Pancreas (tissue), 10 donors: ENCODE results near the gene AZIN2. TPM values are rescaled to one million over a fixed set of nuclear protein-coding genes. Genes with fewer than 3 reads are reported as not detected.

Source experiments
- ATAC-seq, 4 donors: fragments of 200-7000 bp; cut with Tn5 transposase; one replicate each; pipeline versions ENCODE4 v1.8.0 to v1.9.1; 2020; ENCODE audit warnings: mild to moderate bottlenecking in 4 of 4, moderate library complexity in 4 of 4
- DNase-seq, 6 donors: peaks; one replicate each; pipeline ENCODE4 v3.0.0-alpha.2; 2020
- FAIRE-seq: peaks from 2 replicates; lab custom pipeline; 2012; peaks lifted over from hg19 to GRCh38; lab: Jason Lieb, UNC
- H3K27ac ChIP-seq, 4 donors: fragments of 200-600 bp; sonication (generic); 1 replicate in 3 of 4; 2 replicates in 1 of 4; pipeline versions ENCODE4 v1.5.0 to v1.8.0; 2020
- H3K27me3 ChIP-seq, 4 donors: fragments of 200-600 bp; one replicate each; pipeline ENCODE4 v1.8.0; 2021
- H3K36me3 ChIP-seq, 3 donors: fragments of 200-600 bp; sonication (generic) in 1 of 3; one replicate each; pipeline versions ENCODE4 v1.5.0 to v1.8.0; 2020 to 2021
- H3K4me1 ChIP-seq, 3 donors: fragments of 200-600 bp; one replicate each; pipeline ENCODE4 v1.8.0; 2021
- H3K4me3 ChIP-seq, 4 donors: fragments of 200-600 bp; sonication (generic) in 2 of 4; one replicate each; pipeline versions ENCODE4 v1.5.0 to v1.8.0; 2020 to 2021
- H3K9me3 ChIP-seq, 4 donors: fragments of 200-600 bp; one replicate each; pipeline ENCODE4 v1.8.0; 2021
- CTCF ChIP-seq, 4 donors: fragments of 200-600 bp; sonication (generic) in 3 of 4; IDR thresholded peaks; one replicate each; pipeline versions ENCODE4 v1.5.0 to v1.8.0; 2021; ENCODE audit warnings: antibody characterized with exemption in 4 of 4
- WGBS, 2 donors: extraction: QIAGEN DNeasy Blood & Tissue Kit; methylation state at CpG; one replicate each; pipeline ENCODE4 v1.1.7; 2013; 5-methylcytosine and 5-hydroxymethylcytosine counted together
- intact Hi-C, 3 donors: fragments of 100-400 bp; cut with DNase I; formaldehyde crosslinking; loops; one replicate each; pipeline versions ENCODE4 v1.11.1 to v1.14.2; 2022
- polyA plus RNA-seq, 2 donors: library from polyadenylated mRNA; stranded (reverse); fragments of 200-250 nt; gene quantifications; one replicate each; pipeline ENCODE4 v1.2.3, GENCODE V29; 2013
- total RNA-seq, 6 donors: library from RNA; stranded (reverse); fragmentation: NEBNext Ultra II Directional in 4 of 6; extraction: Animal tissue kit (Norgen Biotek cat#: 25700) in 4 of 6; gene quantifications; one replicate each; pipeline versions ENCODE4 v1.2.1 to v1.2.4, GENCODE V29; 2021 to 2023
- donor health status: healthy with polysubstance abuse.
- donor health status: DM: no; HTN: no; CAD: no; lungs with moderate emphysema.
- donor health status: DM: no; HTN: no; CAD: no.
- donor health status: control.
- donor health status: control.
- donor health status: Bipolar disorder and iron deficiency.
- donor health status: DM: yes; HTN: yes; CAD: no.
- donor health status: DM: no; HTN: no; CAD: no.
- donor health status: DM: no; HTN: no; CAD: no.
- donor health status: DM: yes; HTN: yes; CAD: no.

Gene AZIN2
- total and polyA plus RNA-seq, 8 donors = 1.2 to 5.0 (median 2.4) TPM

- Histone ChIP-seq H3K27ac (no peak overlapping the region), H3K36me3 (no peaks in the 10 kb centered on the region), H3K9me3 (no peaks in the 10 kb centered on the region), H3K4me3 (no peak overlapping the region), H3K27me3 (no peaks in the 10 kb centered on the region), H3K4me1 (no peaks in the 10 kb centered on the region)
- no peak for TF ChIP-seq CTCF (IDR thresholded peaks at IDR 0.05)
- FAIRE-seq (no peak), DNase-seq (no peak), ATAC-seq (no peak)
- WGBS, 2 donors = 81 to 82% methylated on average over 13 of the region's 13 CpGs
- intact Hi-C loops = no loop called here
These were observed 36.6 kb downstream of the AZIN2 start for GRCh38 chr1:33117440-33118085.

- DNase-seq (no peak), FAIRE-seq (no peak), ATAC-seq (no peak)
- no peaks in the 10 kb centered on the region for H3K9me3 ChIP-seq
- WGBS, 2 donors = 65 to 71% methylated on average over 4 of the region's 4 CpGs
- H3K27me3 ChIP-seq = no peaks in the 10 kb centered on the region
- no peaks in the 10 kb centered on the region for H3K4me1 ChIP-seq
- H3K4me3 ChIP-seq = no peak overlapping the region
- no peak overlapping the region for H3K27ac ChIP-seq
- no peaks in the 10 kb centered on the region for H3K36me3 ChIP-seq
- TF ChIP-seq CTCF (IDR thresholded peaks at IDR 0.05) = no peak
- intact Hi-C loops = no loop called here
These were observed 37.3 kb downstream of the AZIN2 start for GRCh38 chr1:33118274-33118673.

GRCh38 chr1:33119050-33119449, 38.1 kb downstream of the AZIN2 start:
- DNase-seq = no peak
- no peak for ATAC-seq
- H3K27me3 ChIP-seq = no peaks in the 10 kb centered on the region
- no peak overlapping the region for H3K27ac ChIP-seq
- H3K4me1 ChIP-seq = no peaks in the 10 kb centered on the region
- no peak for TF ChIP-seq CTCF (IDR thresholded peaks at IDR 0.05)
- no peaks in the 10 kb centered on the region for H3K9me3 ChIP-seq
- FAIRE-seq = no peak
- no peaks in the 10 kb centered on the region for H3K36me3 ChIP-seq
- 59 to 73% methylated on average over 2 of the region's 2 CpGs for WGBS, 2 donors
- intact Hi-C loops = no loop called here
- H3K4me3 ChIP-seq = no peak overlapping the region

GRCh38 chr1:33119532-33120217, 38.7 kb downstream of the AZIN2 start:
- intact Hi-C loops = no loop called here
- H3K36me3 ChIP-seq = no peaks in the 10 kb centered on the region
- no peaks in the 10 kb centered on the region for H3K9me3 ChIP-seq
- ATAC-seq (no peak), DNase-seq (no peak), FAIRE-seq (no peak)
- no peak for TF ChIP-seq CTCF (IDR thresholded peaks at IDR 0.05)
- no peak overlapping the region for H3K27ac ChIP-seq
- no peaks in the 10 kb centered on the region for H3K27me3 ChIP-seq
- 46 to 52% methylated on average over 16 of the region's 16 CpGs for WGBS, 2 donors
- H3K4me1 ChIP-seq = no peaks in the 10 kb centered on the region
- no peak overlapping the region for H3K4me3 ChIP-seq
